LoVo (cell line): Measurements from ENCODE around the gene MYL5.
A peak's percentile ranks its signal among the peaks of the same experiment; 100 is the strongest.
"Not testable (repeated sequence)": the region's sequence is repeated elsewhere in the genome, so short reads cannot be mapped to it uniquely, and the experiment has no call there.

ENCODE experiments used
- DNase-seq: peaks from one replicate; pipeline ENCODE4 v3.0.0-alpha.2; 2016; ENCODE audit warnings: low spot score

The MYL5 gene

GRCh38 chr4:674172-675035 is at the start of gene MYL5, which contains the start of gene ATP5ME:
Gene MYL5 (plus strand): TSS chr4:674542. CDS start chr4:678027, 3,485 bp downstream.
Gene ATP5ME (minus strand): TSS chr4:674276. CDS start chr4:674247, 29 bp downstream.
- peak; percentile 96 for DNase-seq

- DNase-seq = no peak
Measured at GRCh38 chr4:624705-625590, 49.4 kb upstream of the MYL5 start, which contains the start of gene PDE6B. Gene PDE6B (plus strand): TSS chr4:625573. CDS start chr4:625627, 54 bp downstream.

- DNase-seq = no peak
Measured at GRCh38 chr4:625631-626161, 48.6 kb upstream of the MYL5 start.

GRCh38 chr4:626201-627091 is 47.9 kb upstream of the MYL5 start:
- no peak for DNase-seq

- no peak for DNase-seq
Measured at GRCh38 chr4:627347-628125, 46.8 kb upstream of the MYL5 start.

- DNase-seq = no peak
Measured at GRCh38 chr4:628311-628741, 46.0 kb upstream of the MYL5 start.

- DNase-seq = no peak
Measured at GRCh38 chr4:628821-629635, 45.3 kb upstream of the MYL5 start.

- DNase-seq = no peak
Measured at GRCh38 chr4:629636-629914, 44.8 kb upstream of the MYL5 start.

- no peak for DNase-seq
Measured at GRCh38 chr4:629915-630641, 44.3 kb upstream of the MYL5 start.

GRCh38 chr4:630656-631055 is 43.7 kb upstream of the MYL5 start:
- no peak for DNase-seq

- no peak for DNase-seq
Measured at GRCh38 chr4:632196-632790, 42.0 kb upstream of the MYL5 start.

GRCh38 chr4:632926-633325 is 41.4 kb upstream of the MYL5 start:
- DNase-seq = no peak

- no peak for DNase-seq
Measured at GRCh38 chr4:633406-633805, 40.9 kb upstream of the MYL5 start.

- DNase-seq = no peak
Measured at GRCh38 chr4:633976-634598, 40.3 kb upstream of the MYL5 start.

- DNase-seq = no peak
Measured at GRCh38 chr4:634599-634985, 39.8 kb upstream of the MYL5 start.

- DNase-seq = not testable (repeated sequence)
Measured at GRCh38 chr4:635066-635835, 39.1 kb upstream of the MYL5 start.

GRCh38 chr4:635851-636627 is 38.3 kb upstream of the MYL5 start:
- DNase-seq = no peak
